Loucy (cell line): Measurements from ENCODE around the gene NCR3LG1.

Experiments used
- H2AFZ ChIP-seq: fragments of 200-600 bp; sonication (generic); 2 replicates; pipeline ENCODE4 v1.6.0; 2016; ENCODE audit warnings: antibody characterized with exemption, mild to moderate bottlenecking, low read length, moderate library complexity
- H3F3A ChIP-seq: fragments of 200-600 bp; 2 replicates; pipeline ENCODE4 v1.6.0; 2016; ENCODE audit warnings: antibody characterized with exemption, low read depth, mild to moderate bottlenecking
- H3K27me3 ChIP-seq: fragments of 200-600 bp; sonication (generic); 2 replicates; pipeline ENCODE4 v1.6.1; 2014; ENCODE audit warnings: low read length, mild to moderate bottlenecking; ENCODE audit not compliant: insufficient read depth, poor library complexity, severe bottlenecking
- H3K36me3 ChIP-seq: fragments of 200-600 bp; sonication (generic); 2 replicates; pipeline ENCODE4 v1.6.1; 2016; ENCODE audit warnings: low read length; ENCODE audit not compliant: insufficient read depth
- H3K4me1 ChIP-seq: fragments of 200-600 bp; sonication (generic); 2 replicates; pipeline ENCODE4 v1.5.1; 2014; ENCODE audit warnings: low read length, mild to moderate bottlenecking; ENCODE audit not compliant: insufficient read depth, poor library complexity, severe bottlenecking
- H3K4me2 ChIP-seq: fragments of 200-600 bp; sonication (generic); 2 replicates; pipeline ENCODE4 v1.6.0; 2014; ENCODE audit warnings: antibody characterized with exemption, low read length, low read depth, mild to moderate bottlenecking; ENCODE audit not compliant: poor library complexity, severe bottlenecking
- H3K4me3 ChIP-seq: fragments of 200-600 bp; sonication (generic); 2 replicates; pipeline ENCODE4 v1.5.1; 2014; ENCODE audit warnings: low read length, mild to moderate bottlenecking, mixed read lengths; ENCODE audit not compliant: poor library complexity, severe bottlenecking
- H3K79me2 ChIP-seq: fragments of 200-600 bp; sonication (generic); 2 replicates; pipeline ENCODE4 v1.6.1; 2014; ENCODE audit warnings: low read length; ENCODE audit not compliant: insufficient read depth
- H3K9ac ChIP-seq: fragments of 200-600 bp; sonication (generic); 2 replicates; pipeline ENCODE4 v1.6.0; 2014; ENCODE audit warnings: mild to moderate bottlenecking, low read depth, low read length, moderate library complexity; ENCODE audit not compliant: poor library complexity, severe bottlenecking
- H3K9me2 ChIP-seq: fragments of 200-600 bp; sonication (generic); replicated peaks from 2 replicates; pipeline ENCODE4 v1.6.1; 2016; ENCODE audit warnings: low read depth, low read length, mixed read lengths
- H3K9me3 ChIP-seq: fragments of 200-600 bp; sonication (generic); 2 replicates; pipeline ENCODE4 v1.6.1; 2014; ENCODE audit warnings: mild to moderate bottlenecking, antibody characterized with exemption, low read length, low read depth; ENCODE audit not compliant: insufficient read depth
- H4K20me1 ChIP-seq: fragments of 200-600 bp; sonication (generic); 2 replicates; pipeline ENCODE4 v1.6.0; 2014; ENCODE audit warnings: antibody characterized with exemption, low read length, mild to moderate bottlenecking; ENCODE audit not compliant: insufficient read depth, poor library complexity, severe bottlenecking
- EZH2phosphoT487 ChIP-seq: fragments of 200-600 bp; IDR thresholded peaks from 2 replicates; pipeline ENCODE4 v1.6.1; 2018; ENCODE audit warnings: antibody characterized with exemption, mild to moderate bottlenecking, moderate library complexity, borderline replicate concordance
- TF ChIP-seq, protein P1 (sequence below): fragments of 200-600 bp; sonication (generic); conservative IDR thresholded peaks from 2 replicates; pipeline ENCODE4 v1.5.1; 2014; ENCODE audit warnings: mild to moderate bottlenecking, antibody characterized with exemption, low read length

Gene NCR3LG1

DNA sequence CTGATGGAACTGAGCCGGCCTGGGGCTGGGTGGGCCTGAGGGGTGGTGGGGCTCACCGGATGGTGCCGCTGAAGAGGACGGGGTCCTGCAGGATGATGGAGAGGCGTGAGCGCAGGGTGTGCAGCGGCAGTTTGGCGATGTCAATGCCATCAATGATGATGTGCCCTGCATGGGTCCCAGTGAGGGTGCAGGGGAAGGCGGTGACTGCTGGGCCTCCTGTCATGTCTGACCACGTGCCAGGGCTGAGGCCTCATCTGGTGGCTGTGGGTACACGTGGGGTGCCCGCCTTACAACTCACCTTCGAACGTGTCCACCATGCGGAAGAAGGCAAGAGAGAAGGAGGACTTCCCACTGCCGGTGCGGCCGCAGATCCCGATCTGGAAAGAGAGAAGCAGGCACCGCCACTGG, 44.0 kb downstream of the NCR3LG1 start:
- no peaks in the 10 kb centered on the region for H3K36me3 ChIP-seq
- H3K9me2 ChIP-seq = no peaks in the 10 kb centered on the region
- H3K4me2 ChIP-seq = no peak overlapping the region
- H3K9ac ChIP-seq = no peak overlapping the region
- no peaks in the 10 kb centered on the region for H3F3A ChIP-seq
- TF ChIP-seq, protein P1, sequence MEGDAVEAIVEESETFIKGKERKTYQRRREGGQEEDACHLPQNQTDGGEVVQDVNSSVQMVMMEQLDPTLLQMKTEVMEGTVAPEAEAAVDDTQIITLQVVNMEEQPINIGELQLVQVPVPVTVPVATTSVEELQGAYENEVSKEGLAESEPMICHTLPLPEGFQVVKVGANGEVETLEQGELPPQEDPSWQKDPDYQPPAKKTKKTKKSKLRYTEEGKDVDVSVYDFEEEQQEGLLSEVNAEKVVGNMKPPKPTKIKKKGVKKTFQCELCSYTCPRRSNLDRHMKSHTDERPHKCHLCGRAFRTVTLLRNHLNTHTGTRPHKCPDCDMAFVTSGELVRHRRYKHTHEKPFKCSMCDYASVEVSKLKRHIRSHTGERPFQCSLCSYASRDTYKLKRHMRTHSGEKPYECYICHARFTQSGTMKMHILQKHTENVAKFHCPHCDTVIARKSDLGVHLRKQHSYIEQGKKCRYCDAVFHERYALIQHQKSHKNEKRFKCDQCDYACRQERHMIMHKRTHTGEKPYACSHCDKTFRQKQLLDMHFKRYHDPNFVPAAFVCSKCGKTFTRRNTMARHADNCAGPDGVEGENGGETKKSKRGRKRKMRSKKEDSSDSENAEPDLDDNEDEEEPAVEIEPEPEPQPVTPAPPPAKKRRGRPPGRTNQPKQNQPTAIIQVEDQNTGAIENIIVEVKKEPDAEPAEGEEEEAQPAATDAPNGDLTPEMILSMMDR = no peak
- no peak for TF ChIP-seq EZH2phosphoT487
- H3K27me3 ChIP-seq = no peaks in the 10 kb centered on the region
- no peak overlapping the region for H3K4me3 ChIP-seq
- H3K4me1 ChIP-seq = no peaks in the 10 kb centered on the region
- no peaks in the 10 kb centered on the region for H3K79me2 ChIP-seq
- H4K20me1 ChIP-seq = no peaks in the 10 kb centered on the region
- no peaks in the 10 kb centered on the region for H3K9me3 ChIP-seq
- no peak overlapping the region for H2AFZ ChIP-seq

- no peaks in the 10 kb centered on the region for H3K27me3 ChIP-seq
- H3F3A ChIP-seq = no peaks in the 10 kb centered on the region
- H3K4me1 ChIP-seq = no peaks in the 10 kb centered on the region
- no peak overlapping the region for H2AFZ ChIP-seq
- no peak overlapping the region for H3K4me3 ChIP-seq
- no peak overlapping the region for H3K4me2 ChIP-seq
- no peaks in the 10 kb centered on the region for H4K20me1 ChIP-seq
- no peaks in the 10 kb centered on the region for H3K79me2 ChIP-seq
- no peaks in the 10 kb centered on the region for H3K9me3 ChIP-seq
- no peak overlapping the region for H3K9ac ChIP-seq
- H3K9me2 ChIP-seq = no peaks in the 10 kb centered on the region
- TF ChIP-seq, protein P1 = no peak
- no peak for TF ChIP-seq EZH2phosphoT487
- no peaks in the 10 kb centered on the region for H3K36me3 ChIP-seq
Measured at GRCh38 chr11:17395978-17396377, 44.4 kb downstream of the NCR3LG1 start.

- H2AFZ ChIP-seq = no peak overlapping the region
- H3K36me3 ChIP-seq = no peaks in the 10 kb centered on the region
- H3K27me3 ChIP-seq = no peaks in the 10 kb centered on the region
- no peak overlapping the region for H3K4me3 ChIP-seq
- no peaks in the 10 kb centered on the region for H3F3A ChIP-seq
- no peaks in the 10 kb centered on the region for H3K9me3 ChIP-seq
- no peaks in the 10 kb centered on the region for H3K9me2 ChIP-seq
- no peak overlapping the region for H3K4me2 ChIP-seq
- no peaks in the 10 kb centered on the region for H4K20me1 ChIP-seq
- no peaks in the 10 kb centered on the region for H3K4me1 ChIP-seq
- no peak overlapping the region for H3K9ac ChIP-seq
- TF ChIP-seq, protein P1 = no peak
- no peak for TF ChIP-seq EZH2phosphoT487
- H3K79me2 ChIP-seq = no peaks in the 10 kb centered on the region
Measured at GRCh38 chr11:17396598-17397310, 45.2 kb downstream of the NCR3LG1 start.
